ENCODE data around the gene TTC28.

Gene TTC28

GRCh38 chr22:27994481-27995331, 684.9 kb downstream of the TTC28 start:
- no peak for DNase-seq

DNA sequence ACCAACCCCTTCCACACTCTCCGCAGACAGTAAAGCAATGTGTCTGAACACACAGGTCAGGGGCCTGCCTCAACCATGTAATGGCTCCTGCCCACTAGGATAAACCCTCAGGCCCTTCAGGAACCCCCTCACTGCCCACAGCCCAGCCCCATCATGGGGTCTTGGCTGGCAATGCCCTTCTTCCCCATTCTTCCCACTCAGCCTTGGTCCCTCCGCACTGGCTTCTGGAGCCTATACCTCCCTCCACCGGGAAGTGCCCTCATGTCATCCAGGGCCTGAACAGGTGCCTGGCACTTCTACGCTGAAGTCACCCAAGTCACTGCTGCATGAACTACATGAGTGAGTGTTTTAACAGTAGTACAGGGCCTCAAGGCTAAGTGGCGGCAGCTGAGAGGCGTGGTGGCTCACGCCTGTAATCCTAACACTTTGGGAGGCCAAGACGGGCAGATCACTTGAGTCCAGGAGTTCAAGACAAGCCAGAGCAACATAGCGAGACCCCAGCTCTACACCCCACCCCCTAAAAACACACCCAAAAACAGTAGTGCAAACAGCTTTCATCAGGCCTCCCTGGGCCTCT, 685.8 kb downstream of the TTC28 start:
- DNase-seq: no peak

DNA sequence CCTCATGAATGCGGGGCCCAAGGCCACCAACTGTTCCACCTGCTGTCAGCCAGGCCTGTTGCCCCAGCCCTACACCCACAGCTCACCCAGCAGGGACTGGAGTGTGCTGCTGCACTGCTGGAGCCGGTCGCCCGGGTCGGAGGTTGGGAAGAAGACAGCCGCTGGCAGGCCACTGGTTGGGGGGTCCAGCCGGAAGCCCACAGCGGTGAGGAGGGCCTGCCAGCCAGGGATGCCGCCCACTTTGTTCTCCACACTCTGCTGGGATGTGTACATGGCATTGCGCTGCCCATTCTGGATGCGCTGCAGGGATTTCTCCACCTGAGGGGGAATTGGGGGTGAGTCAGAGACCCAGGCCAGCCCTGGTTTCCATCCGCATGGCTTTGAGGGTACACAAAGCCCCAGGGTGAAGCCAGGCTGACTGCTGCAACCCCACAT, 686.4 kb downstream of the TTC28 start:
- no peak for DNase-seq

DNA sequence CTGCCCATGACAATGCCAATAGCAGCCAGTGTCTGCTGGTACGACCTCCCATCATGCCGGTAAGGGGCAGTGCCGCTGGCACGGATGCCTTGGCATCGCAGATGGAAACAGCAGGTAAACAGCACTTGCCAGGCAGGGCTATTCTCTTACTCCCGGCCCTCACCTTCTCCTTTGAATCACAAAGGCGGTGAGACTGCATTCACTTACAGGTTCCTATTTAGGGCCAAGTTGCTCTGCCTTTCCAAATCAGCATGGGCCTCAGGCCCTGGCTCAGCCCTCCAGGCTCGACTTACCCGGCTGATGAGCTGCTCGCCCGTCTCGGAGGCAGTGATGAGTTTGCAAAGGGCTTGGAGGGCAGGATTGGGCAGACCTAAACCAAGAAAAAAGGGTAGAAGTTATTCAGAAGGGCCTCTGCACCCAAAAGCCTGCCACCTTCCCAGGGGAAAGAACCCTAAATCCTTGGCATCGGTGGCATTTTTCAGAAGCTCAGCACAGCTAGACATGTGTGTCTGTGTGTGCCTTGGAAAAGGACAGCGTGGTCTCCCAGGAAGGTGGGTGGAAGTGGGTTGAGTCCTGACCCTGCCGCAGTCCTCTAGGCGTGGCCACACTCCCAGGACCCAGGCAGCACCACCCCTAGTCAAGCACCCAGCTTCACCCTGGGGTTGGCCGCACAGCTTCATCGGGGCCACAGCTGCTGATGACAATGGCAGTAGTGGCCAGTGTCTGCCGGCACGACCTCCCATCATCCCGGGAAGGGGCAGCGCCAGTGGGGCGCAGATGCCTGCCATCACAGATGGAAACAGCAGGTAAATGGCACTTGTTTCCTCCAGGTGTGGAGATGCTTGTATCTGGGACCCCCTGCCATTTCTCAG, 687.1 kb downstream of the TTC28 start:
- DNase-seq: no peak

- DNase-seq: no peak
Measured at GRCh38 chr22:27991586-27992293, 687.9 kb downstream of the TTC28 start.

GRCh38 chr22:27990879-27991278, 688.8 kb downstream of the TTC28 start:
- peak; percentile 41 to 44 for DNase-seq

GRCh38 chr22:27990451-27990840, 689.2 kb downstream of the TTC28 start:
- no peak for DNase-seq

DNA sequence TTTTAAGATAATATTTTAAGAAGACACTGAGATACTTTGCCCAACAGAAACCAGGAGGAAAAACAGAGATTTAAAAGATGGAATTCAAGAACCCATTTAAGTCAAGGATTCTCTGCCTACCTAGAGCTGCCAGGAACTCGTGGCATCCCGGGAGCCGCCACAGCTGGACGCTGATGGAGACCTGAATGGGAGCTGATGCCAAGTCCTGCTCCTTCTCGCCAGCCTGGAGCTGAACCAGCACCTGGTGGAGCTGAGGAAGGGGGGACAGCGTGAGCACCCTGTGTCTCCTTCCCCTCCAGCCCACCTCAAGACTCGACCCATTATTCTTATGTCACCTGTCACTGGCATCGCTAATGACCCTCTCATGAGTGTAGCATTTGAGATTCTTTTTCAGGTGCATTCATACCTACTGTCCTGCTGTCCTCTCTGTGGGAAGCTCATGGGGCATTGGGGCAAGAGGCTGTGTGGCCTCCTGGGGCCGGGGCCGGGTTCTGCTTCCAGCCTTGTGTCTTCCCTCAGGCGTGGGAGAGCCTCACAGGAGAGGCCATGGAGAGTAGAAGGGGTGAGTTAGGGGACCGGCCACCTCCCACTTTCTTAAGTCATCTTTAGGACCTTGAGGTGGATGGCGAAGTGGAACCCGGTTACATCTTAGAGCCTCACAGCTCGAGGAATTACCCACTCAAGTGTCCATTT, 689.7 kb downstream of the TTC28 start:
- DNase-seq: no peak

DNA sequence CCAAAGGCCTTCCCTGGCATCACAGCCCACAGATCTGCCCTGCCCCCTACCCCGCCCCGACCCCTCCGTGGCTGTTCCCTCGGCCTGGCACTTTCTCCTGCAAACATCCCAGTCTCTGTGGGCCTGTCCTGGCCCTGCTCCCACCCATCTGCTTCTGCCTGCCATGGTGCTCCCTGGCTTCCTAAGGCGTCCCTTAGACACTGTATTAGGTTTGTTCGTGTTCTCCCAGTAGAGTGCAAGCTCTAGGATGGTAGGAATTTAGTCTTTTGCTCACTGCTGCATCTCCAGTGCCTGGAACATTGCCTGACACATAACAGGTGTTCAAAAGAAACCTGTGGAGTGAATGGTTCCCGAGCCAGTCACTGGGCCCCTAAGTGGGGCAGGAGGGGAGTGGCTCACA, 690.9 kb downstream of the TTC28 start:
- DNase-seq: no peak

GRCh38 chr22:27987557-27987956, 692.1 kb downstream of the TTC28 start:
- DNase-seq: peak; percentile 33 to 38

GRCh38 chr22:27986937-27987336, 692.7 kb downstream of the TTC28 start:
- no peak for DNase-seq

DNA sequence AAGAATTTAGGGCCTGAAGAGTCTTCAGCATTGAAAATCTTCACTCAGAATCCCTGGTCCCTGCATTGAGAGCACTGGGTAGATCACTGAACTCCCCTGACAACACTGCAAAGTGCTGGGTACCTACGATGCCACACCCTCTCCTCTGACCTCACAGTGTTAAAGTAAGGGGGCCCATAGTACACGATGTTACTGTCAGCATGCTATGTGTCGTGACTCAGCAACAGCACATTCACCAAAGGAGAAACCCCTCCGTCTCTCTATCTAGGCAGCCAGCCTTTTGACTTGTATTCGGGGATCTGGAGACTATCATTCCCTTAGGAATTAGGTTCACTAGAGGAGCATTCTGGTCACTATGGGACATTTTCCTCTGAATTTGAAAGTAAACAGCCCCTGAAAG, 693.2 kb downstream of the TTC28 start:
- no peak for DNase-seq

DNA sequence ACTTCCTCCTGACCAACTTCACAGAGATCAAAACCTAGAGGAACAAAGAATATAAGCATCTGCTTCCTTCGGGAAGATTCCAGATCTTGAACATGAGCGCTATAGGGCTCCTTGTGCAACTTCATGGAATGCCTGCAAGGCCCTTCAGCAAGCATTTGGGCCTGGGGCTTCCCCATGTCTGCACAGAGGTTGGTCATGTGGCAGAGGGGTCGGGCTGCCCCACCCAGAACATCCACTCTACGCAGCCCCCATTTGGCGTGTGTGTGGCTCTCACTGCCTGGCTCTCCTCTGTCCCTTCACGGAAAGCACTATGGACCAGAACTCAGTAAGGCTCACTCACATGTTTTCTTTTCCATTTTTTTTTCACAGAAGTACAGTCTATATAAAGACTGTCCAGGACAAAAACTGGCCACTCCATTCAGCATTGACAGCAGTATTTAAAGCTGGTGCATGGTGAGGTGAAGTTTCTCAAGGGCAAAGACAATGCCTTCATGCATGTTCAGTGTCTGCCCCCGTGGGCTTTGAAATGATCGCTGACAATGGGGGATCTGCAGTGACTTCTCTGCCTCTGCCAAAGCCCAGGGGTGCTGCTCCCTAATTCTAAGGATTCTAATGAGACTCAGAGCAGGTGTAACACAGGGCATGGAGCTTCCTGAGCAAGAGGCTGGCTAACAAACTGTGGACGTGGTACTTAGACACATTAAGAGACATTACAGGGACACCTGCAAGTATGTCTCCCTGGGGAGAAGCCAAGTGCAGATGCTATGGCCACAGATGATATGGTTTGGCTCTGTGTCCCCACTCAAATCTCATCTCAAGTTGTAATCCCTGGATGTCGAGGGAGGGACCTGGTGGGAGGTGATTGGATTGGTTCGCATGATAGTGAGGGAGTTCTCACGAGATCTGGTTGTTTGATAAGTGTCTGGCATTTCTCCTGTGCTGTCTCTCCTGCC, 694.0 kb downstream of the TTC28 start:
- no peak for DNase-seq

DNA sequence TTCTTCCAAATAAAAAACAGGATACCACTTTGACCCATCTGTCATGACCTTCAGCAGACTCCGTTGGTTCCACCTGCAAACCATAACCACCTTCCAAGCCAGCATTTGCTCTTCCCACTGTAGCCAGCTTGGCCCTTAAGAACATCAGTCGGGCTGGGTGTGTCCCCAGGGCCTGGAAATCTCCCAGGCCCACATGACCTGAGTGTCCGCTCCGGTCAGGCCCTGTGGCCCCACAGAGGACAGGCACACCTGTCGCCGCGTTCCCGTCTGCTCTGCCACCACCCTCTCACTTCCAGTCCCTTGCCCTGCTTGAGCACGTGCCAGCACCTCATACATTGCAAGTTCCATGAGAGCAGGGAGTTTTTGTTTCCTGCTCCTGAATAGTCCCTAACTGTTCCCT, 694.9 kb downstream of the TTC28 start:
- no peak for DNase-seq

DNA sequence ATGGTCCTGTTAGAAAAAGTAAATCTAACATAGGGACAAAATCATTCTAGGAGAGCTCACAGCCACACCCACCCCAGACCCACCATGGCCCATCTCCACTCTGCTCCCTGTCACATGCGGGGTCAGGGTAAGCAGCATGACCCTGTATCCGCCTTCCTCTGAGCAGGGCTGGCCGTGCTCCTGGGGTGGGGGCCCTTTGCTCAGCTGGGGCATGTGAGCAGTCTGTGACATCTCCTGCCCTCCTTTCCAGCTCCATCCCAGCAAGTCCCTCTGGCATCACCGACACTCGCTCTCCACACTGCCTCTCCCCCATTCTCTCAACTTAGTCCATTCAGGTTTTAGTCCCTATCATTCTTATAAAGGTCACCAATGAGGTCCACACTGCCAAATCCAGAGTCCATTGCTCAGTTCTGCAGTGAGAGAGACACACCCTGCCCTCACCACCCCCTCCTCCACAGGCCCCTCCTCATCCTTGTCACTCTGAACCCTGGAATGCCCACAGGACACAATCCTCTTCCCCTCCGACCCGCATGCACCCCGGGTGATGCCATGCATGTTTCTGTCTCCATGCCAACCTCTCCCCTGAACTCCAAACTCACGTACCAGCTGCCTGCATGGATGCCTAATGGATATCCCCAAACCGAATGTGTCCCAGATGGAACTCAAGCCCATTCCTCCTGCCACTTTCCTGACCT, 695.5 kb downstream of the TTC28 start:
- no peak for DNase-seq

DNA sequence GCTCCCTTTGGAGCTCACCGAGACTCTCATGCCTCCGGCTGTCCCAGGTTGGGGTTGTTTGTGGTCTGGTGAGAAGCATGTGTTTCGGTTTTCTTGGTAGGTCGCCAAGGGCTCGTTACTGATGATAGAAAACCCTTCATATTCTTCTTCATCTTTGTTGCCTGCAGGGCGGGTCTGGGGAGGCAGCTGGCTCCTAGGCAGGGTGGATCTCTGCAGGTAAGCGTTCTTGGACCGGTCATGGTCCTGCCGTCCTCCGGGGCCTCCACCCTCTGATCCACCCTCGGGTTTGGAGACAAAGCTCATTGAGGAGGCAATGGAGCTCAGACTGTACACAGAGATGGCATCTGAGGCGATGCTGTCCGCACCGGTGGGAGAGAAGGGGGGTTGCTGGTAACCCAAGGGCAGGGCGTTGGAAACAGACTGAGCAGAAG, 696.3 kb downstream of the TTC28 start:
- DNase-seq: no peak

GRCh38 chr22:27982630-27983180, 696.9 kb downstream of the TTC28 start:
- DNase-seq: no peak

- DNase-seq: no peak
Measured at GRCh38 chr22:27982106-27982505, 697.5 kb downstream of the TTC28 start.

DNA sequence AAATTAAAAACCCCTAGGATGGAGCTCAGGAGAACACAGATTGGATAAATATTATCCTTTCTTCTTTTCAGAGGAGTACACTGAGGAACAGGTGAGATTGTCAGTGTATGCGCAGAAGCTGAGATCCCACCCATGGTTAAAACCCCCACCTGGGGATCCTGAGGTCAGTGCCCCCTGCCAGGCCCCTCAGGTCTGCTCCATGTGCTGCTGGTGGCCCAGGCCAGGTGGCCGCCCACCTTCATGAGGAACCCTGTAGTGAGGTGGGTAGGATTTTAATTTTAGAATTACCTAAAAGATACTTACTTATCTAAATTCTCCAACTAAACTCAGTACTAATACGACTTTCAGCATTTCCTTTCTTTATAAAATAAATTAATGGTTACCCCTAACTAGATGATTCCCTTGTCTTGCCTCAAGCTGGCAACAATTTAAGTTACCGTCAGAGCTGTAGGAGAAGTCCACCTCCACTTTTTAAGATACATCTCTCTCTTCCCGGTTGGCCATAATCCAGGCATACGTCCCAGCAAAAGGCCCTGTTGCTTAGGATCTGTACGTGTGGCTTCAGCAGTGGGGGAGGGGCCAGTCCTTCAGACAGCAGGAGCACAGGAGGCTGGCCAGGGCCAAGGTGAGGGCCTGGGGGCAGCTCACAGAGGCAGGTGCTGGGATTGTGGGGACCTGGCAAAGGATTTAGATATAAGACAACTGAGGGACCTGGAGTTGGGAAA, 699.1 kb downstream of the TTC28 start:
- DNase-seq: no peak

All from Kasumi-1 (cell line).